ENCODE measurements around the gene UBAP2L.
A peak's percentile ranks its signal among the peaks of the same experiment; 100 is the strongest.

UBAP2L gene

GRCh38 chr1:154220071-154220969 is at the start of gene UBAP2L:
TSS of gene UBAP2L (plus strand) at chr1:154220955. CDS start at chr1:154225124, 4,169 bp downstream.
- peak; percentile 97 for DNase-seq (ENCODE audit: low spot score)

GRCh38 chr1:154171223-154171583 is 49.6 kb upstream of the UBAP2L start:
- no peak for DNase-seq (ENCODE audit: low spot score)

GRCh38 chr1:154171880-154172279 is 48.9 kb upstream of the UBAP2L start:
- no peak for DNase-seq (ENCODE audit: low spot score)

- DNase-seq (ENCODE audit: low spot score) = no peak
Measured at GRCh38 chr1:154174654-154175053, 46.1 kb upstream of the UBAP2L start.

- DNase-seq (ENCODE audit: low spot score) = peak; percentile 79
Measured at GRCh38 chr1:154176337-154176736, 44.4 kb upstream of the UBAP2L start.

GRCh38 chr1:154178013-154178412 is 42.7 kb upstream of the UBAP2L start:
- no peak for DNase-seq (ENCODE audit: low spot score)

- no peak for DNase-seq (ENCODE audit: low spot score)
Measured at GRCh38 chr1:154178911-154179811, 41.6 kb upstream of the UBAP2L start.

GRCh38 chr1:154179946-154180687 is 40.6 kb upstream of the UBAP2L start:
- DNase-seq (ENCODE audit: low spot score) = no peak

GRCh38 chr1:154181944-154182343 is 38.8 kb upstream of the UBAP2L start:
- no peak for DNase-seq (ENCODE audit: low spot score)

- DNase-seq (ENCODE audit: low spot score) = peak; percentile 88
Measured at GRCh38 chr1:154182344-154183045, 38.3 kb upstream of the UBAP2L start.

GRCh38 chr1:154183046-154183915 is 37.5 kb upstream of the UBAP2L start:
- peak; percentile 98 for DNase-seq (ENCODE audit: low spot score)

GRCh38 chr1:154186177-154186576 is 34.6 kb upstream of the UBAP2L start:
- peak; percentile 19 for DNase-seq (ENCODE audit: low spot score)

- no peak for DNase-seq (ENCODE audit: low spot score)
Measured at GRCh38 chr1:154186852-154187501, 33.8 kb upstream of the UBAP2L start.

- DNase-seq (ENCODE audit: low spot score) = no peak
Measured at GRCh38 chr1:154190550-154190949, 30.2 kb upstream of the UBAP2L start.

- DNase-seq (ENCODE audit: low spot score) = no peak
Measured at GRCh38 chr1:154191990-154192461, 28.7 kb upstream of the UBAP2L start, which contains the start of gene TPM3. TSS of gene TPM3 (minus strand) at chr1:154192100. CDS start at chr1:154192018, 82 bp downstream.

- DNase-seq (ENCODE audit: low spot score) = no peak
Measured at GRCh38 chr1:154192476-154192875, 28.3 kb upstream of the UBAP2L start.

- peak; percentile 36 for DNase-seq (ENCODE audit: low spot score)
Measured at GRCh38 chr1:154193821-154194220, 26.9 kb upstream of the UBAP2L start.

- DNase-seq (ENCODE audit: low spot score) = peak; percentile 79
Measured at GRCh38 chr1:154198756-154199562, 21.8 kb upstream of the UBAP2L start.

- DNase-seq (ENCODE audit: low spot score) = no peak
Measured at GRCh38 chr1:154199563-154199879, 21.2 kb upstream of the UBAP2L start.
